GM04503 (cell line): Measurements from ENCODE around the gene LAMA2.
A peak's percentile ranks its signal among the peaks of the same experiment; 100 is the strongest.

Experiments used
- DNase-seq: peaks from one replicate; pipeline ENCODE4 v3.0.0-alpha.2; 2012; ENCODE audit warnings: low read depth

Gene LAMA2

GRCh38 chr6:129181001-129181400 lies 298.1 kb downstream of the LAMA2 start:
- DNase-seq = no peak

GRCh38 chr6:129183187-129183591 lies 300.3 kb downstream of the LAMA2 start:
- no peak for DNase-seq

GRCh38 chr6:129183681-129184301 lies 300.9 kb downstream of the LAMA2 start:
- DNase-seq = no peak

- DNase-seq = no peak
Measured at GRCh38 chr6:129184324-129184723, 301.4 kb downstream of the LAMA2 start.

- DNase-seq = peak; percentile 27
Measured at GRCh38 chr6:129184808-129185366, 301.9 kb downstream of the LAMA2 start.

GRCh38 chr6:129186988-129187387 lies 304.1 kb downstream of the LAMA2 start:
- peak; percentile 74 for DNase-seq

- DNase-seq = no peak
Measured at GRCh38 chr6:129188306-129188705, 305.4 kb downstream of the LAMA2 start.

- DNase-seq = no peak
Measured at GRCh38 chr6:129188795-129189194, 305.9 kb downstream of the LAMA2 start.

GRCh38 chr6:129189266-129189665 lies 306.3 kb downstream of the LAMA2 start:
- DNase-seq = no peak

- no peak for DNase-seq
Measured at GRCh38 chr6:129191235-129191634, 308.3 kb downstream of the LAMA2 start.

- no peak for DNase-seq
Measured at GRCh38 chr6:129192458-129192989, 309.6 kb downstream of the LAMA2 start.

GRCh38 chr6:129194306-129194941 lies 311.5 kb downstream of the LAMA2 start:
- DNase-seq = no peak

GRCh38 chr6:129195161-129195560 lies 312.2 kb downstream of the LAMA2 start:
- no peak for DNase-seq

- peak; percentile 37 for DNase-seq
Measured at GRCh38 chr6:129195643-129196042, 312.7 kb downstream of the LAMA2 start.

GRCh38 chr6:129197154-129197553 lies 314.2 kb downstream of the LAMA2 start:
- no peak for DNase-seq

- no peak for DNase-seq
Measured at GRCh38 chr6:129200151-129200550, 317.2 kb downstream of the LAMA2 start.

- DNase-seq = peak; percentile 50
Measured at GRCh38 chr6:129203190-129203900, 320.4 kb downstream of the LAMA2 start.

- DNase-seq = no peak
Measured at GRCh38 chr6:129206821-129207220, 323.9 kb downstream of the LAMA2 start.

GRCh38 chr6:129207832-129208231 lies 324.9 kb downstream of the LAMA2 start:
- no peak for DNase-seq

- no peak for DNase-seq
Measured at GRCh38 chr6:129208415-129209034, 325.6 kb downstream of the LAMA2 start.

GRCh38 chr6:129209355-129209754 lies 326.4 kb downstream of the LAMA2 start:
- no peak for DNase-seq

- no peak for DNase-seq
Measured at GRCh38 chr6:129210684-129211083, 327.7 kb downstream of the LAMA2 start.
